SU-DHL-6 (cell line): ENCODE results near the gene GRAP.

Source experiments
- CTCF ChIP-seq: fragments of 200-600 bp; sonication (generic); IDR thresholded peaks from one replicate; pipeline ENCODE4 v1.5.1; 2017; ENCODE audit warnings: antibody characterized with exemption, mild to moderate bottlenecking, low read length, moderate library complexity; ENCODE audit not compliant: insufficient read depth, poor library complexity, severe bottlenecking
- EZH2phosphoT487 ChIP-seq: fragments of 200-600 bp; sonication (generic), shearing (Covaris generic); conservative IDR thresholded peaks from 2 replicates; pipeline ENCODE4 v1.6.1; 2018; ENCODE audit warnings: mild to moderate bottlenecking, antibody characterized with exemption, low read length, moderate library complexity, mixed read lengths

GRCh38 chr17:19013806-19014627 lies 32.7 kb downstream of the GRAP start:
- TF ChIP-seq EZH2phosphoT487: no peak
- TF ChIP-seq CTCF: no peak
